Fibroblast of skin of right biceps (primary cell): ENCODE results near the gene UGT1A6.
"Not testable (repeated sequence)": the region's sequence is repeated elsewhere in the genome, so short reads cannot be mapped to it uniquely, and the experiment has no call there.

Experiments used
- DNase-seq: peaks from one replicate; pipeline ENCODE4 v3.0.0-alpha.2; 2013

UGT1A6 gene

DNA sequence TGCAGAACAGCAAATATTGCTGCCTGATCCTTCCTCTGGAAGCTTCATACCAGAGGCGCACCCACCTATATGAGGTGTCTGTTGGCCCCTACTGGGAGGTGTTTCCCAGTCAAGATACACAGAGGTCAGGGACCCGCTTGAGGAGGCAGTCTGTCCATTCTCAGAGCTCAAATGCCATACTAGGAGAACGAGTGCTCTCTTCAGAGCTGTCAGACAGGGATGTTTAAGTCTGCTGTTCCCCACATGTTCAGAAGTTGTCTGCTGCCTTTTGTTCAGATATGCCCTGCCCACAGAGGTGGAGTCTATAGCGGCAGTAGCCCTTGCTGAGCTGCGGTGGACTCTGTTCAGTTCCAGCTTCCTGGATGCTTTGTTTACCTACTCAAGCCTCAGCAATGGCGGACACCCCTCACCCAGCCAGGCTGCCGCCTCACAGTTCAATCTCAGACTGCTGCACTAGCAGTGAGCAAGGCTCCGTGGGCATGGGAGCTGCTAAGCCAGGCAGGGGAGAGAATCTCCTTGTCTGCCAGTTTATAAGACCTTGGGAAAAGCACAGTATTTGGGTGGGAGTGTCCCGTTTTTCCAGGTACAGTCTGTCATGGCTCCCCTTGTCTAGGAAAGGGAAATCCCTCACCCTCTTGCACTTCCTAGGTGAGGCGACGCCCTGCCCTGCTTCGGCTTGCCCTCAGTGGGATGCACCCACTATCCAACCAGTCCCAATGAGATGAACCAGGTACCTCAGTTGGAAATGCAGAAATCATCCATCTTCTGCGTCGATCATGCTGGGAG lies 44.4 kb downstream of the UGT1A6 start:
- not testable (repeated sequence) for DNase-seq

DNA sequence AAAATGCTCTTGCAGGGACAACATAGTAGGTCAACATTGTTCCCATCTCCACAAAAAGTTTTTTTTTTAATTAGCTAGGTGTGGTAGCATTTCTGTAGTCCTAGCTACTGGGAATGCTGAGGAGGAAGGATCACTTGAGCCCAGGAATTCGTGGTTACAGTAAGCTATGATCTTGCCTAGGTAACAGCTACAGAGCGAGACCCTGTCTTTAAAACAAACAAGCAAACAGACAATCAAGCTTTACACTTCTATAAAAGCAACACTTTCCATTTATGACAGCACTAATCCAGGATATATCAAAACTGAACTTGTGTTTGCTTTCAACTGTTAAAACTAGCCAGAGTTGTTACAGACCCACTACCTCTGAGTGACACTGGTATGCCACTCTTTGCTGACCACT lies 48.2 kb downstream of the UGT1A6 start:
- DNase-seq: no peak

DNA sequence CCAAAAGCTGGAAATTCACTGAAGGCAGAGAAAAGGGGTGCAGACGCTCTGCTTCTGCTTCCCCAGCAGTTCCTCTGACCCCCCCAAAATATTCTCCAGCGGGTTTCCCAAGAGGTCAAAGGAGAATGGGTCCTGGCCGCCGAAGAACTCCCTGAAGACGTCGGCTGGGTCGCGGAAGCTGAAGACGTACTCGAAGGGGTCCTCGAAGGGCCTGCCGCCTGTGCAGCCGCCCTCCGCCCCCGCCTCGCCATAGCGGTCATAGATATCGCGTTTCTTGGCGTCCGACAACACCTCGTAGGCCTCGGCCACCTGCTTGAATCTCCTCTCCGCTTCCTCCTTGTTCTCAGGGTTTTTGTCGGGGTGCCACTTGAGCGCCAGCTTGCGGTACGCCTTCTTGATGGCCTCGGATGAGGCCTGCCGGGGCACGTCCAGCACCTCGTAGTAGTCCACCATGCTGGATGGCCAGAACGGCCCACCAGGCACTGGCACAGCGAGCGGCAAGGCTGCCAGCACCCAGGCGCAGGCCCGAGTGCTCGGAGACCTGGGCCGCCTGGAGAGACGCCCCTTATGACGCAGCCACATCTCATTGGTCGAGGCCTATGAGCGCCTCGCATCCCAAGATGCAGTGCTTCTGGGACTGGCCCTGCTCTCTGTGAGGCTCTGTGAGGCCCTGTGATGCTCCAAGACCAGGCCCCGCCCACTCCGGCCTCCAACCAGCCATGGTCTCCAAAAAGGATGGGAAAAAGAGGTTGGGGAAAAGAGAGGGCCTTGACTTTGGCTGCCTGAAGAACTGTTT lies 51.0 kb downstream of the UGT1A6 start:
- no peak for DNase-seq

DNA sequence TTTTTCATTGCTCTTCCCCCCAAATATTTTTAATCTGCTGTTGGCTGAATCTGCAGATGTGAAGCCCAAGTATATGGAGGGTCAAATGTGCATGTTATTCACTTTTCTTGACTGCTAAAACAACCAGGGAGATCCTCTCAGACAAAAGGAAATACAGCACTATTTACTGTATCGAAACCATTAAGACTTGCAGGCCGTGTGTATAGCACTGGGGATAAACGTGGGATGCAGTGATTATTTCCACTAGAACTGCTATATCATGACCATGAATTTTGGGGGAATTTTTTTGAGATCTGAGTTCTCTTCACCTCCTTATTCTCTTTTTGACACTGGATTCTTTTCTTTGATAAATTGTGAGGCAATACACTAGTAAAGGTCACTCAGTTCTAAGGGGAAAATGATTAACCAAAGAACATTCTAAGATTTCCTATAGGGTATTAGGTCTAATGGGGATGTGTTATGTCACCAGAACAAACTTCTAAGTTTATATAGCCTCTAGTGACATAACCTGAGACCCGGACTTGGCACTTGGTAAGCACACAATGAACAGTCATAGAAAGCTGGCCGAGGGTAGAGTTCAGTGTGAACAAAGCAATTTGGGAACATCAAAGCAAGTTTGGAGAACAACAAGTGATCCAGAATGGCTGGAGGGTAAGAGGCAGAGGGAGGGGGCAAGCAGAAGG lies 52.5 kb downstream of the UGT1A6 start:
- DNase-seq: no peak

DNA sequence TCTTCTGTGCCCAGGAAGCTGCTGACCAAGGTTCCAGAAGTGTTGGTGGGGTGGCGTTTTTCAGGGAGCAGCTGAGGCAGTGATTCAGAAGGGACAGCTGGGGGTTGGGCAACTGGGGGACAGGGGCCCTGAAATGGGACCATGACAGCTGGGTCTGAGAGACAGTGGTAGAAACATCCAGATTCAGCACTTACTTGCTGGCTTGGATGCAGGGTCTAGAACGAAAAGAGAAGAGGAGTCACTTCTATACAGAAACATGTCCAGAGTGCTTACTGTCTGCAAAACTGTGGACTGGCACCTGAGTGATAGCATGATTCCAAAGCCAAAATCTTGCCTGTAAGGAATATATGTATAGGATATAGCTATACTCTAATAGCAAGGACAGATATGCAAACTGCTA lies 53.1 kb downstream of the UGT1A6 start:
- not testable (repeated sequence) for DNase-seq

DNA sequence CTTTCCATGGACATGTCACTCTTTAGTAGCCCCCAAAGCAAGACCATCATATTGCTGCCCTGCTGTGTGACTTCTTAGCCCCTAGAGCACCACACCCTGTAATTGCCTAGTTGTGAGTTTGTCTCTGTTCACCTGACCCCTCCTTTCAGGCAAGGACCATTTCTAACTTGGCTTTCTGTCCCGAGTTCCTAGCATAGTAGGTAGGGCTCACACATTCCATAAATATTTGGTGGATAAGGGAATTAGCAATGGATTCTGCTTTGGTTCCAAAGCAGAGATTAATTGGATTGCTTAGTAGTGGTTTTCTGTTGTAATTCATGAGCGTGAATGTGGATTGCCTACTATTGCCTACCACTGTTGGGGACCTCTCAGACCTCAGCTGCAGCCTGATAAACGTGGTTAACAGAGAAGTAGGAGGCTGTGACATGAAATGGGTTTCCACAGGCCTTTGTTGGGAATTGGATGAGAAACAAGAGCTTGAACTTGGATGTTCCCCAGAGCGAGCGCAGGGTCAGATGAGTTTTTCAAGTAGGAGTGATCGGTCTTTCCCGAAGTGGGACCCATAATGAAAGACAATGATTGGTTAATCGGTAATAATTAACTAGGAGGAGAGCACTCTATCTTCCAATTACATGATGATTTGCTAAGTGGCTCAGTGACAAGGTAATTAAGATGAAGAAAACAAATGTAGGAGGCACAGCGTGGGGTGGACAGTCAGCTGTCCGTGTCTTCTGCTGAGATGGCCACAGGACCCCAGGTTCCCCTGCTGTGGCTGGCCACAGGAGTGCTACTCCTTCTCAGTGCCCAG lies 54.0 kb downstream of the UGT1A6 start:
- DNase-seq: no peak

DNA sequence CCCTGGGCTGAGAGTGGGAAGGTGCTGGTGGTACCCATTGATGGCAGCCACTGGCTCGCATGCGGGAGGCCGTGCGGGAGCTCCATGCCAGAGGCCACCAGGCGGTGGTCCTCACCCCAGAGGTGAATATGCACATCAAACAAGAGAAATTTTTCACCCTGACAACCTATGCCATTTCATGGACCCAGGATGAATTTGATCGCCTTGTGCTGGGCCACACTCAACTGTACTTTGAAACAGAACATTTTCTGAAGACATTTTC lies 54.5 kb downstream of the UGT1A6 start:
- DNase-seq: no peak

DNA sequence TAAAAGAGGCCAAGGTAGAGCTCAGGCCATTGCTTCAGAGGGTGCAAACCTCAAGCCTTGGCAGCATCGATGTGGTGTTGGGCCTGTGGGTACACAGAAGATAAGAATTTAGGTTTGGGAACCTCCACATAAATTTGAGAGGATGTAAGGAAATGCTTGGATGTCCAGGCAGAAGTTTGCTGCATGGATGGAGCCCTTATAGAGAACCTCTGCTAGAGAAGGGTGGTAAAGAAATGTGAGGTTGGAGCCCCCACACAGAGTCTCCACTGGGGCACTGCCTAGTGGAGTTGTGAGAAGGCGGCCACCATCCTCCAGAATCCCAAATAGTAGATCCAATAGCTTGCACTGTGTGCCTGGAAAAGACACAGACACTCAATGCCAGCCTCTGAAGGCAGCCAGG lies 58.0 kb downstream of the UGT1A6 start:
- DNase-seq: not testable (repeated sequence)

DNA sequence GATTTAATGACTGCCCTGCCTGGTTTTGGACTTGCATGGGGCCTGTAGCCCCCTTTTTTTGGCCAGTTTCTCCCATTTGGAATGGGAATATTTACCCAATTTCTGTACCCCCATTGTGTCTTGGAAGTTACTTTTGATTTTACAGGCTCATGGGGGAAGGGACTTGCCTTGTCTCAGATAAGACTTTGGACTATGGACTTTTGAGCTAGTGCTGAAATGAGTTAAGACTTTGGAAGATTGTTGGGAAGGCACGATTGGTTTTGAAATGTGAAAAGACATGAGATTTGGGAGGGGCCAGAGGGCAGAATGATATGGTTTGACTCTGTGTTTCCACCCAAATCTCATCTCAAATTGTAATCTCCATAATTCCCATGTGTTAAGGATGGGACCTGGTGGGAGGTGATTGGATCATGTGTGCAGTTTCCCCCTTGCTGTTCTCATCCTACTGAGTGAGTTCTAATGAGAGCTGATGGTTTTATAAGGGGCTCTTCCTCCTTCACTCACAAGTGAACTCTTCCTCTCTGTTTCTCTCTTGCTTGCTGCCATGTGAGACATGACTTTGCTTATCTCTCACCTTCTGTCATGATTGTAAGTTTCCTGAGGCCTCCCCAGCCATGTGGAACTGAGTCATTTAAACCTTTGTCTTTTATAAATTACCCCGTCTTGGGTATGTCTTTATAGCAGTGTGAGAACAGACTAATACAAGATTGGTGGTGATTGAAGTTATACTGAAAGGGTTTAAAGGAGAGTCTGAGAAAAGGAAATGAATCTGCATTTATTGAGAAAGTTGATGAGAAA lies 58.7 kb downstream of the UGT1A6 start:
- not testable (repeated sequence) for DNase-seq

DNA sequence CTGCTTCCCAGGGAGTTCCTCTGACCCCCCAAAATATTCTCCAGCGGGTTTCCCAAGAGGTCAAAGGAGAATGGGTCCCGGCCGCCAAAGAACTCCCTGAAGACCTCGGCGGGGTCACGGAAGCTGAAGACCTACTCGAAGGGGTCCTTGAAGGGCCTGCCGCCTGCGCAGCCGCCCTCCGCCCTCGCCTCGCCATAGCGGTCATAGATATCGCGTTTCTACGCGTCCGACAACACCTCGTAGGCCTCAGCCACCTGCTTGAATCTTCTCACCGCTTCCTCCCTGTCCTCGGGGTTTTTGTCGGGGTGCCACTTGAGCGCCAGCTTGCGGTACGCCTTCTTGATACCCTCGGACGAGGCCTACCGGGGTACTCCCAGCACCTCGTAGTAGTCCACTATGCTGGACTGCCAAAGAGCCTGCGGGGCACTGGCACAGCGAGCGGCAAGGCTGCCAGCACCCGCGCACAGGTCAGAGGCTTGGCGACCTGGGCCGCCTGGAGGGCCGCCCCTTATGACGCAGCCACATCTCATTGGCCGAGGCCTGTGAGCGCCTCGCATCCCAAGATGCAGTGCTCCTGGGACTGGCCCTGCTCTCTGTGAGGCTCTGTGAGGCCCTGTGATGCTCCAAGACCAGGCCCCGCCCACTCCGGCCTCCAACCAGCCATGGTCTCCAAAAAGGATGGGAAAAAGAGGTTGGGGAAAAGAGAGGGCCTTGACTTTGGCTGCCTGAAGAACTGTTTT lies 62.4 kb downstream of the UGT1A6 start:
- no peak for DNase-seq

DNA sequence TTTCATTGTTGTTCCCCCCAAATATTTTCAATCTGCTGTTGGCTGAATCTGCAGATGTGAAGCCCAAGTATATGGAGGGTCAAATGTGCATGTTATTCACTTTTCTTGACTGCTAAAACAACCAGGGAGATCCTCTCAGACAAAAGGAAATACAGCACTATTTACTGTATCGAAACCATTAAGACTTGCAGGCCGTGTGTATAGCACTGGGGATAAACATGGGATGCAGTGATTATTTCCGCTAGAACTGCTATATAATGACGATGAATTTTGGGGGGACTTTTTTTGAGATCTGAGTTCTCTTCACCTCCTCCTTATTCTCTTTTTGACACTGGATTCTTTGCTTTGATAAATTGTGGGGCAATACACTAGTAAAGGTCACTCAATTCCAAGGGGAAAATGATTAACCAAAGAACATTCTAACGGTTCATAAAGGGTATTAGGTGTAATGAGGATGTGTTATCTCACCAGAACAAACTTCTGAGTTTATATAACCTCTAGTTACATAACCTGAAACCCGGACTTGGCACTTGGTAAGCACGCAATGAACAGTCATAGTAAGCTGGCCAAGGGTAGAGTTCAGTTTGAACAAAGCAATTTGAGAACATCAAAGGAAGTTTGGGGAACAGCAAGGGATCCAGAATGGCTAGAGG lies 63.9 kb downstream of the UGT1A6 start:
- DNase-seq: no peak

DNA sequence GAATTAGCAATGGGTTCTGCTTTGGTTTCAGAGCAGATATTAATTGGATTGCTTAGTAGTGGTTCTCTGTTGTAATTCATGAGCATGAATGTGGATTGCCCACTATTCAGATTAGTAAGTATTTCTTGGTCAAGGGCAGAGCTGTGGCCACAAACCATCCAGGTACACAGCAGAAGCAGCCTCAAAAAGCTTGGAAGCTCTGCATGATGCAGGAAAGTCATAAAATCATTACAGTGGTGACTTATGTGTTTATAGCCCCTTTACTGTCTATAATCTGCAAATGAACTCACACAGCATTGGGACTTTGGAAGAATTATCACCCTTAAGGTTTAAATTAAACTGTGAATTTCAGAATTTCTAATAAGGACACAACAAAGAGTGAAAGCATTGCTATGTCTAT lies 65.5 kb downstream of the UGT1A6 start:
- no peak for DNase-seq

DNA sequence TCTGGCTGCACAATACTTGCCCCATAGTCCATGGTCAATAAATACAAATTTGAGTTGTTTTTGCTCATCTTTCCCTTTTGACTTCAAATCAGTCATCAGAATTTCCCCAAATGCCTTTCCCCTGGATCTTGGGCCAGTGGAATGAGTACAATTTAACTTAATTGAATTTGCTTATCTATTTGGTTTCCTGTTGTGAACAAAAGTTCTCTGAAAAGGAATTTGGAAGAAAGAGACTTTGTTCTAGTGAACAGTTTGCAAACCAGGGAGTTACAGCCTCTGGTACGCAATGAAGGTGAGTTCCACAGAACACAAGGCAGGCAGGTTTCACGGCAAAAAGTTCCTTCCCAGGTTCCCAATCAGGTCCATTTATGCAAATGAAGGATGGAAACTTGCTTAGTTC lies 66.2 kb downstream of the UGT1A6 start:
- DNase-seq: no peak

DNA sequence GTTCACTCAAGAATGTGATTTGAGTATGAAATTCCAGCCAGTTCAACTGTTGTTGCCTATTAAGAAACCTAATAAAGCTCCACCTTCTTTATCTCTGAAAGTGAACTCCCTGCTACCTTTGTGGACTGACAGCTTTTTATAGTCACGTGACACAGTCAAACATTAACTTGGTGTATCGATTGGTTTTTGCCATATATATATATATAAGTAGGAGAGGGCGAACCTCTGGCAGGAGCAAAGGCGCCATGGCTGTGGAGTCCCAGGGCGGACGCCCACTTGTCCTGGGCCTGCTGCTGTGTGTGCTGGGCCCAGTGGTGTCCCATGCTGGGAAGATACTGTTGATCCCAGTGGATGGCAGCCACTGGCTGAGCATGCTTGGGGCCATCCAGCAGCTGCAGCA lies 67.4 kb downstream of the UGT1A6 start, which contains the start of gene UGT1A1:
Gene UGT1A1, plus strand, starts transcription at position 228 of the 400 bp plus-strand sequence. Its CDS starts 18 bp downstream, at position 246.
- no peak for DNase-seq

DNA sequence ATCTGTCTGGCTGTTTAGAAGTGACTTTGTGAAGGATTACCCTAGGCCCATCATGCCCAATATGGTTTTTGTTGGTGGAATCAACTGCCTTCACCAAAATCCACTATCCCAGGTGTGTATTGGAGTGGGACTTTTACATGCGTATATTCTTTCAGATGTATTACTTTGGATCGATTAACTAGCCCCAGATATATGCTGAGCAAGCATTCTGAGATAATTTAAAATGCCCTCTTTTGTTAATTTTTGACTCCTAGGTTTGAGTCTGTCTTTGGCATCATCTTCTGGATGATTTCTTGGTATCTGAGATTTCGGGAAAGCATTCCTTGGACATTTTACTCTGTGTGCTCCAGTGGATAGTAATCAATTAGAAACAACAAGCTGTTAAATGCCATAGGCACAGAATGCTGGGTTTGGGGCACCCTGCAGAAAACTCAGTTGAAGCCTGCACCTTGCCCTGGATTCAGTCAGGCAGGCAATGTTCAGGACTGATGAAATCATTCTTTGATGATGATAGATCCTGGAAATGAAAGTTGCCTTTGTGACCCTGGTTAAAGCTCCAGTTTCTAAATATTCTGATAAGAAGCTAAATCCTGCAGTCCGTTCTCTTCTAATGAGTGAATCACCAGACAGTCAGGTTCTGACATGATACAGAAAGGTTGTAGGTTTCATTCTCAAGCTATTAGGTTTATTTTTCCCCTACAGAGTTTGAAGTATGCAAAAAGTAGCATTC lies 68.5 kb downstream of the UGT1A6 start:
- no peak for DNase-seq

DNA sequence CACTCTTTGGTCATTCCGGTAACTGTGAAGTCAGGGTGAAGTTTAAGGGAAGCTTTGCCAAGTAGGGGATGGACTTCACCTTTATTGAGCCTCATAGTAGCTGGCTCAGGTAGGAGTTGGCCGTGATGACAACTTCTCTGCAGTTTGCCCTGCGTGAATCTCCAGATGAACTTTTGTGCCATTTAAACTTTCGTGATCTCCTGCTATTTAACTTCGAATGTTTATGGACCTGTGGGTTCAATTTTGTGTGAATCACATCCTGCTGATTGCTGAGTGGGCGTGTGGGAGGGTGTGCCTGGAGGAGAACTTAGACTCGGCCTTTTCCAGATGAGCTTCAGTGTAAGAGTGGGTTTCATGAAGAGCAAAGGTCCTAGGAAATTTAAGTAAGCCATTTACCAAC lies 71.6 kb downstream of the UGT1A6 start:
- peak; percentile 11 for DNase-seq

DNA sequence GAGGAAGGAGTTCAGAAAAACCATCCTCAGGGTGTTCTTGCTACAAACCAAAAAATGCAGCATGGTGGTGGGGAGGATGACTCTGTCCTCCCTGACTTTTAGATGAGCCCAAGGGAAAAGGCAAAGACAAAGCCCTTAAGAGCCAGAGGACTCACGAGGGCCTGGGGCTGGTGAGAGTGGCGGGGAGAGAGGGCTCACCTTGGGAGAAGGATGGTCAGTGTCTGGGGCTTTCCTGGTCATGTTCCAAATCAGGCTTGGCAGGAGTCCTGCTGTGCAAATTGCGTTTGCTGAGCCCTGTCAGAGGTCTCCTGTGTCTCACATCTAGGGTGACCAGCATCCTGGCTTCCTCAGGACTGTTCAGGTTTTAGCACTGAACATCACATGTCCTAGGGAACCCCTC lies 72.1 kb downstream of the UGT1A6 start:
- DNase-seq: no peak

DNA sequence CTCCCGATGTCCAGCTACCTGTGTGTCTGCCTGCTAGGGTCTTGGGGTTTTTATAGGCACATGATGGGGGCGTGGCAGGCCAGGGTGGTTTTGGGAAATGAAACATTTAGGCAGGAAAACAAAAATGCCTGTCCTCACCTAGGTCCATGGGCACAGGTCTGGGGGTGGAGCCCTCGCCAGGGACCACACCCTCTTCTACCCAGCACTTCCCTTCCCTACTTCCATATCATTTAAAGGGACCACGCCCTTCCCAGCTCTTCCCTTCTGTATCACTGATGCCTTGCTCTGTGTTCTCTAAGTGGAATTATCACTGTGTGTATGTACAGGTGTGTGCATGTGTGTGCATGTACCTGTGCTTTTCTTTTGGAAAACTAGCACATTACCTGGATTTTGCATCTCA lies 73.7 kb downstream of the UGT1A6 start:
- DNase-seq: no peak

DNA sequence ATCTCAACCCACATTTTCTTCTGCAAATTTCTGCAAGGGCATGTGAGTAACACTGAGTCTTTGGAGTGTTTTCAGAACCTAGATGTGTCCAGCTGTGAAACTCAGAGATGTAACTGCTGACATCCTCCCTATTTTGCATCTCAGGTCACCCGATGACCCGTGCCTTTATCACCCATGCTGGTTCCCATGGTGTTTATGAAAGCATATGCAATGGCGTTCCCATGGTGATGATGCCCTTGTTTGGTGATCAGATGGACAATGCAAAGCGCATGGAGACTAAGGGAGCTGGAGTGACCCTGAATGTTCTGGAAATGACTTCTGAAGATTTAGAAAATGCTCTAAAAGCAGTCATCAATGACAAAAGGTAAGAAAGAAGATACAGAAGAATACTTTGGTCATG lies 75.4 kb downstream of the UGT1A6 start:
- DNase-seq: no peak

DNA sequence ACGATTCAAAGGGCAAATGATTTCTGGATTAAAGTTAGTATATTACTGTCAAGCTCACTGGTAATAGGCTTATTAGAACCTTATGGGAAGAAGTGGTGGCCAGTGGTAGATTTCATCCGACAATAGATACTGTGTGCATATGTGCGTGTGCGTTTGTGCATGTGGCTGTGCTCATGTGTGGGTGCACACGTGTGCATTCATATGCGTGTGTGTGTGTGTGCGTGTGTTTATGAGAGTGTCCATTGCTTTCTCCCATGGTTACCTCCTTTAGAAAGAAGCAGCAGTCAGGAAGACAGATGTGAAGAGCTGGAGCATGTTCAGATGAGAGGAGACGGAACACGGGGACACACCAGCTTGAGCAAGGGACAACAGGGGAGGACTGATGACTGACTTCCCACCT lies 76.6 kb downstream of the UGT1A6 start:
- no peak for DNase-seq
